HepG2 (cell line): ENCODE data around the gene APOBEC3C.
"Not testable (repeated sequence)": the region's sequence is repeated elsewhere in the genome, so short reads cannot be mapped to it uniquely, and the experiment has no call there.

ENCODE experiments used
- CTCF ChIP-seq: sonication (generic); formaldehyde crosslinking; IDR thresholded peaks from 2 replicates; pipeline ENCODE4 v1.5.0; 2020; ENCODE audit warnings: mild to moderate bottlenecking, missing genetic modification reagents, moderate library complexity
- EP300 ChIP-seq, 3 experiments: sonication (generic) in 1 of 3; formaldehyde crosslinking in 1 of 3; IDR thresholded peaks; 2 replicates each; pipeline versions ENCODE4 v1.5.1 to v1.6.1; 2011 to 2020; ENCODE audit warnings: low read depth in 2 of 3, low read length in 2 of 3, borderline replicate concordance in 1 of 3, improper control_type of control experiment in 1 of 3, mild to moderate bottlenecking in 1 of 3, missing genetic modification reagents in 1 of 3, moderate library complexity in 1 of 3
- FOXK2 ChIP-seq: fragments of 450-650 bp; IDR thresholded peaks from 2 replicates; pipeline ENCODE4 v1.6.1; 2016
- NAIF1 ChIP-seq: sonication (generic); formaldehyde crosslinking; IDR thresholded peaks from 2 replicates; pipeline ENCODE4 v1.5.0; 2020; ENCODE audit warnings: mild to moderate bottlenecking, missing genetic modification reagents, borderline replicate concordance
- NR1H2 ChIP-seq: sonication (generic); formaldehyde crosslinking; IDR thresholded peaks from 2 replicates; pipeline ENCODE4 v1.8.1; 2022; ENCODE audit warnings: low read depth, missing genetic modification reagents, borderline replicate concordance
- NR2F6 ChIP-seq, 2 experiments: IDR thresholded peaks; 2 replicates each; pipeline ENCODE4 v1.6.1; 2016; ENCODE audit warnings: antibody characterized with exemption in 1 of 2, mild to moderate bottlenecking in 1 of 2
- POLR2AphosphoS5 ChIP-seq: IDR thresholded peaks from 2 replicates; pipeline ENCODE4 v1.6.1; 2012; ENCODE audit warnings: low read depth, low read length
- SMC3 ChIP-seq: IDR thresholded peaks from 2 replicates; pipeline ENCODE4 v1.6.1; 2011; ENCODE audit warnings: low read length, improper control_type of control experiment
- ZNF276 ChIP-seq: sonication (generic); formaldehyde crosslinking; IDR thresholded peaks from 2 replicates; pipeline ENCODE4 v1.4.0; 2020; ENCODE audit warnings: mild to moderate bottlenecking, low read depth, missing genetic modification reagents
- ZNF616 ChIP-seq: sonication (generic); formaldehyde crosslinking; IDR thresholded peaks from 2 replicates; pipeline ENCODE4 v1.5.0; 2020; ENCODE audit warnings: low read depth, mild to moderate bottlenecking, missing genetic modification reagents
- ZNF766 ChIP-seq: sonication (generic); formaldehyde crosslinking; IDR thresholded peaks from 2 replicates; pipeline ENCODE4 v1.5.0; 2020; ENCODE audit warnings: missing genetic modification reagents, borderline replicate concordance

- not testable (repeated sequence) for TF ChIP-seq POLR2AphosphoS5; NAIF1 (CRISPR knock-in tag); ZNF276 (CRISPR knock-in tag); FOXK2; NR2F6 (IDR thresholded peaks at IDR 0.05); NR2F6 (CRISPR knock-in tag; IDR thresholded peaks at IDR 0.05); NR1H2; CTCF (CRISPR knock-in tag); ZNF616 (CRISPR knock-in tag); ZNF766 (CRISPR knock-in tag); SMC3; EP300 (IDR thresholded peaks at IDR 0.05; ENCODE audit: low read depth in 2 of 2, low read length in 2 of 2); EP300 (CRISPR knock-in tag; IDR thresholded peaks at IDR 0.05; ENCODE audit: borderline replicate concordance)
These were observed 29.0 kb upstream of the APOBEC3C start for GRCh38 chr22:38984784-38985757.
